Effector CD8-positive, alpha-beta T cell (primary cell): ENCODE data around the gene FKBP3.
"Not testable (repeated sequence)": the region's sequence is repeated elsewhere in the genome, so short reads cannot be mapped to it uniquely, and the experiment has no call there.

Experiments used
- DNase-seq: peaks from one replicate; lab custom pipeline; 2025; lab: John Stamatoyannopoulos, UW
- total RNA-seq, 4 experiments: gene quantifications; one replicate each; lab custom pipeline; 2026; lab: John Stamatoyannopoulos, UW

Gene FKBP3
- total RNA-seq, result 29.0 to 47.6 (median 38.8) reads per million in 4 experiments

DNA sequence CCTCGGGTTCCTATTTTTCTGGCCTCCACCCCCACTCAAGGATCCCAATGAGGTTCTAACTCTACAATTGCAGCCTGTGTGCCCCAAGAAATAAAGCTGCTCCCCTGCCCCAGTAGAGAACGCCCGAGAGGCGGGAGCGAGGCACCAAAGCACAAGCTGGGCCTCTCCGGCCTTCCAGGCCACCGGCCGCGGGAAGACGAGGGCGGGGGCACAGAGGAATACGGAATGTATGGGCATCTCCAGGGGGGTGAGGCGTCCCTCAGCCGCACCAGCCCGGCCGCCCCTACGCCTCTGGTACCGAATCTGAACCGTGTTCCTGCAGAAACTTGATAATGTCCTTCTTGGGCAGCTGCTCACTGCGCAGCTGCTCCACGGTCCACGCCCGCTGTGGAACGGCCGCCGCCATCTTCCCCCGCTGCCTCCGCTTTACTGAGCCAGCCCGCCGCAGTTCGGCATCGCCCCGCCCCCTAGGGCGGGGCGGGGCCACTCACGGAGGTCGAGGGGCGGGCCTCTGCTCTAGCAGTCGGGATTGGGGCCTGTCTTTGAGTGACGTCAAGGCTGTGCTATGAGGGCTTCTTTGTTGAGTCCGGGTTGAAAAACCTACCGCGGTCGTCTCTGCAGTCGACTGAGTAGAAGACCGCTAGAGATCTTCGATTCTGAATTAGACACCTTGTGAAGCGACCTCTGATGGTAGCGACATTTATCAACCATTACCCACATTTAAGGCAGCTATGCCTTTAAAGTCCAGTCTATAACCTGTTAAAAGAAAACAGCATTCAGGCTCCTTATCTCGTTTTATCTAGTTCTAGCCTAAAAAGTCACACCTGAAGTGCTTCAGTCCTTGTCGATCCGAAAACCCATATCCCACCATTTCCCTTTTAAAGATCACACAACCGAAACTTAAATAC is at the start of gene FKBP3:
FKBP3 (minus strand) TSS at position 431 of the 908 bp plus-strand sequence; CDS start at position 406, 25 bp downstream.
- peak; percentile 92 for DNase-seq

DNA sequence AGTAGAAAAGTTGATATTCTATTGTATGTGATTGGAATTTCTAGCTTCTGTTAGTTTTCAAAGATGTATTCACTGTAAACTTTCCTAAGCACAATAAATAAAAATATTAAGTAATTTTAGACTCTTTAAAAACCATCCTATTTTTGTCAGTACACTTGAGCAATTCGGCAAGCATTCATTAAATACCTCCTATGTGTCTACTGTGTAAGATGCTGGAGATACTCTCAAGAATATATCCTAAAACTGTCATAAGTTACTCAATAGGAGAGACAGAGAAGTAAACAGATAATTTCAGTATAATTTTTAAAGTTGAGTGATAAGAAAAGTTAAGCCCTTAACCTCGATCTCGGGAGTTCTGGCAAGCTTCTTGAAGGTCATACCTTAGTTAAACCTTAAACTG is 47.5 kb upstream of the FKBP3 start:
- no peak for DNase-seq

DNA sequence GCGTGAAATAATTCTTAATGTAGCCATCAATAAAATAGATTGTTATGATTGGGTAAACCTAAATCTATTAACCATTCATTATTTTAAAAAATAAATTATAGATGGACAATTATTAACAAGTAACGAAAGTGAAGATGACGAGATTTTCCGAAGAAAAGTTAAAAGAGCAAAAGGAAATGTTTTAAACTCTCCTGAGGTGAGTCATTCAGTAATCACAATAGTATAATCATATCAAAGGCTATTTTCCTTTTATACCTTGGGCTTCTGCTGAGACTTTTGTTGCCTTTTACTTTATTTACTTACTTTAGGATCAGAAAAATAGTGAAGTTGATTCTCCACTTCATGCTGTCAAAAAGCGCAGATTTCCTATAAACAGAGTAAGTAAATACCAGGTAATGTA is 47.0 kb upstream of the FKBP3 start:
- no peak for DNase-seq

DNA sequence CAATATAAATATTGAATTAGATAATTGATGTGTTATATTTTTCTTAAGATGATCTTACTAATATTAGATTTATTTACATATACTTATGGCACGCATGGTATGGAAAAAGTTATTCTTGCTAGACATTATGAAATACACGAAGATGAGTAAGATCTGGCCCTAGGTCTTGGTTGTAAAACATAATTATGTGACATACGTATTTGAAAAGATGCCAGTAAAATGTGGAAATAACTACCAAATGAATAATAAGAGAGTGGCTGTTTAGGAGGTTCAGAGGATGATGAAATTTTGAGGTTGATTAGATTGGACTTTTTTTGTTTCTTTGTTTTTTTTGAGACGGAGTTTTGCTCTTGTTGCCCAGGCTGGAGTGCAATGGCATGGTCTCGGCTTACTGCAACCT is 42.8 kb upstream of the FKBP3 start:
- no peak for DNase-seq

DNA sequence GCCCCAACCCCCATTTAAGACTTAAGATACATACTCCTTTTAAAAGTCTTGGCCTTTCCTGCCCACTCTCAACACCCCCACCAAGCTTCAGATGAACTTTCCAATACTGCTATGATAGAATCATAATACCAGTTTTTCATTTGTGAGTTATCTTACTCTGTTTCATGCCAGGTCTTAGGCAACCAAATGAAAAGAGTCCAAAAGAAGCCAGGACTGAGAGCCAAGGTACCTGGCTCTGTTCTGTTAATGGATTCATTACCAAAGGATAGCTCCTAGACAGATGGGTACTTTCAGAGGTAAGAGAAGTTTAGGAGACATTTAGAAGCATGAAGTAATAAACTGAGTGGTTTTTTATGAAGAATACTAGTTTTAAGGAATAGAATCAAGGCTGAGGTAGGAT is 35.6 kb upstream of the FKBP3 start:
- no peak for DNase-seq

DNA sequence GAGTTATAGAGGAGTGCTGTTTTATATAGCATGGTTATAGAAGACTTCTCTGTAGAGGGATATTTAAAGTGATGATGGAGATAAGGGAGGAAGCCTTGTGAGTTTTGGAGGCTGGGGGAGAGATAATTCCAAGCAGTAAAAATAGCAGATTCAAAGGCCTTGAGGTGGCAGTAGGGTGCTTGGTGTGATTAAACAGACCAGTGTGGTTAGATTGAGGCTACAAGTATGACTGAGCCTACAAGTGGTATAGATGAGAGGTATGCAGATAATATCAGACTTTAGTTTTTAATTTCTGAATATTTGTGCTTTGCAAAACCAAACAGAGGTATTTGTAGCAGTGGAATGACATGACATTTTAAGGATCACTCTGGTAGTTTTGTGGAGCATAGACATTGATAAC is 21.8 kb upstream of the FKBP3 start:
- DNase-seq, result no peak

DNA sequence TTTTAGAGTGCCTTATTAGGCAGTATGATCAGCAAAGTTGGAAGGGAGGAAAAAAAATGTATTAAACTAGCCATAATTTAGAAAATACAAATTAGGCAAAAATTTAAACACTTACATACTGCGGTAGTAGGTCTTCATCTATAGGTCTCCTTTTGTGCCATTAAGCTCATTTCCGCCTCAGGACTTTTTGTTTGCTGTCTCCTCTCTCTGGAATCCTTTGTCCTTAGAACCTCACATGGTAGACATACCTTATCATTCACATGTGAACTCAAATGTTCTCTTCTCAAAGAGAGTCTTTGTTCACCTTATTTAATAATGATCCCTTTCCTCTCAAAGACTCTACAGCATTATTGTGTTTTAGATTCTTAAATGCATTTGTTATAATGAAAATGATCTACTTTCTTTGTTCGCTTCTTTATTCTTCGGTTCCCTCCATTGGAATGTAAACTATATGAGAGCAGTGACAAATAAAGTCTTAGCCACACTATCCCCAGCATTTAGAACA is 16.2 kb upstream of the FKBP3 start:
- DNase-seq, result no peak

DNA sequence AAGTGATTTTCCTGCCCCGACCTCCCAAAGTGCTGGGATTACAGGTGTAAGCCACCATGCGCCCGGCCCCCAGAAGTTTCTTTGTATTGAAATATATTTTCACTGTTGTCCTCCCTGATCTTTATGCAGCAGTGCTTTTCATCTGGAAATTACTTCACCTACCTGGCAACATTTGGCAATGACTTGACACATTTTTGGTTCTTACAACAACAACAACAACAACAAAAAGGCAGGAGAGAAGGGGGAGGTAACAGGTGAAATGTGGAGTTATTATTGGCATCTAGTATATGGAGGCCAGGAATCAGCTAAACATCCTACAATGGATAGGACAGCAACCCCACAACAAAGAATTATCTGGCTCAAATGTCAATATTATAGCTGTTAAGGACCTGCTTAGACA is 15.3 kb upstream of the FKBP3 start:
- no peak for DNase-seq

DNA sequence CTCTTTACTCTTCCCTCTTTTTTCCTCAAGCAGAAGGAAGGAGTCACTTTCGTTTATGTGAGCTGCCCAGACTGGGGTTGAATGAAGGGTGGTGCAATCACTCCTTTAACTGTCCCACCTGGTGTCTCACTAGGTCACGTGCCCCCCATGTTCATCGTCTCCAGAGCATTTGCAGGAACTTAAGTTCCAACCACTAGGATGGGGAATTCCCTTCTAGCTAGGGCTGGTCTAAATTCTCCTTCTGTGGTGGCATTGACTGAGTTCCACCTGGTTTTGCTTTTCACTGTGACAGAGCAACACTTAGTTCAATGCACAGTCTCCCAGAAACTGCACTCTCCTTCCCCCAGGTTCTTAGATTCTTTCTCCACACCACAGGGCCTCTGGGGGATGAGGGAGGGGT is 10.9 kb upstream of the FKBP3 start:
- DNase-seq, result no peak

DNA sequence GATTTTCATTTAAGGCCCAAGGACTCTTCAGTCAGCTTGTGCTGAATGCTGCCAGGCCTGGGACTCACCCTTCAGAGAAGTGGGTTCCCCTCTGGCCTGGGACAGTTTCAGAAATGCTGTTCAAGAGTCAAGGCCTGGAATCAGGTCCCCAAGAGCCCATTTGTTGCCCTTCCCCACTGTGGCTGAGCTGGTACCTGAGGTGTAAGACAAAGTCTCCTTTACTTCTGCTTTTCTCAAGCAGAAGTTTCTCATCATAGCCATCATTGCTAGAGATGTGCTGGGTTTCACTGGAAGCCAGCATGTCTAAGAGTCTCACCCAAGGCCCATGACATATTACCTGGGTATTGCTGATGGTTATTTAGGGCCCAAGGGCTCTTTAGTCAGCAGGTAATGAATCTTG is 10.4 kb upstream of the FKBP3 start:
- no peak for DNase-seq

DNA sequence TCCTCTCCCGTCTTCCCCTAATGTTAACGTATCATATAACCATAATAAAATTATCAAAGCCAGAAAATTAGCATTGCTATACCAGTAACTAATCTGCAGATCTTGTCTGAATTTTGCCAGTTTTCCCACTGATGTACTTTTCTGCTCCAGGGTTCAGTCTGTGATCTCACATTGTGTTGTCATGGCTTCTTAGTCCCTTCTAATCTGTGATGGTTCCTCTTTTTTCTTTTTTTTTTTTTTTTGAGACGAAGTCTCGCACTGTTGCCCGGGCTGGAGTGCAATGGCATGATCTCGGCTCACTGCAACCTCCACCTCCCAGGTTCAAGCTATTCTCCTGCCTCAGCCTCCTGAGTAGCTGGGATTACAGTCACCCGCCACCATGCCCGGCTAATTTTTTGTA is 7.8 kb upstream of the FKBP3 start:
- DNase-seq, result not testable (repeated sequence)

DNA sequence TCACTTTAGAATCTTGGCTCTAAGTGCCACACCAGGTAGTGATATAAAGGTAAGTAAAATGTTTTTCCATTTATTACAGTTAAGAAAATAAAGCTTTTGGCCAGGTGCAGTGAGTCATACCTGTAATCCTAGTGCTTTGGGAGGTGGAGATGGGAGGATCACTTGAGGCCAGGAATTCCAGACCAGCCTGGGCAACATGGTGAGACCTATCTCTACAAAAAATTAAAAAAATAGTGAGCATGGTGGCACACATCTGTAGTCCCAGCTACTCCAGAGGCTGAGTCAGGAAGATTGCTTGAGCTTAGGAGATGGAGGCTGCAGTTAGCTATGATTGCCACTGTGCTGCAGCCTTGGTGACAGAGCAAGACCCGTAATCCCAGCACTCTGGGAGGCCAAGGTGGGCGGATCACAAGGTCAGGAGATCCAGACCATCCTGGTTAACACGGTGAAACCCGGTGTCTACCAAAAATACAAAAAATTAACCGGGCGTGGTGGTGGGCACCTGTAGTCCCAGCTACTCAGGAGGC is 6.4 kb upstream of the FKBP3 start:
- DNase-seq, result no peak

DNA sequence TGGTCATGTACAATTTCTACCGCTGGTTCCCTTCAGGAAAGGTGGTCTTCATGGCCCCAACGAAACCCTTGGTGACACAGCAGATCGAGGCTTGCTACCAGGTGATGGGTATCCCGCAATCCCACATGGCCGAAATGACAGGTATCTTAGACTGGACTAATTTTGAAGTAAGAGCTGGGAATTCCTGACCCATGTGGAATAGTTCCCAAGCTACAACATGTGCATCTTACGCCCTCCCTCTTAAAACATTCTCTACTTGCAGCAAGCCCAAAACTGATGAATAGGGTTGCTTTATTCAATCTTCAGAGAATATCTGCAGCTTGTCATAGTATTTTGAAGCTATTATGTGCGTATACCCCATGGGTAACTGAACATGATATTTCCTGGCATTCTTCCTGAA is 2.1 kb upstream of the FKBP3 start:
- no peak for DNase-seq

DNA sequence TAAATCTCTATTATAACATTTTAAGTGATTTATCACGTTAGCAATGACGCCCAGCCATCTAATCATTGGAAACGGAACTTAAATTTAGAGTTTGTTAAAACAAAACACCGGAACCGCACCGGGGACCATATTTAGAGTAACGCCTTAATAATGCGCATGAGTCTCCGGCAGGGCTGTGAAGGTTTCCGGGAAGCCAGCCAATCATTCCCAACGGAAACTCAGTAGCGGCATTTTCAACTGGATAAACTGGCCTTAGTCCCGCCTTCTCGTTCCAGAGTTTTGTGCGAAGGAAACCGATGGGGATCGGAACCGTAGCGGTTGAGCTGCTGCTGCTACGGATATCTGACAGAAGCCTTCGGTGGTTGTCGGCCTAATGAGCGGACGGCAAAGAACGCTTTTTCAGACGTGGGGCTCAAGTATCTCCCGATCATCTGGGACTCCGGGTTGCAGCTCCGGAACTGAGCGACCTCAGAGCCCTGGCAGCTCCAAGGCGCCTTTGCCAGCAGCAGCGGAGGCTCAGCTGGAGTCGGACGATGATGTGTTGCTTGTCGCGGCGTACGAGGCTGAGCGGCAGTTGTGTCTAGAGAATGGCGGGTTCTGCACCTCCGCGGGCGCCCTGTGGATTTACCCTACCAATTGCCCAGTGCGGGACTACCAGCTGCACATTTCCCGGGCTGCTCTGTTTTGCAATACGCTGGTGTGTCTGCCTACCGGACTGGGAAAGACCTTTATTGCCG is 1.5 kb upstream of the FKBP3 start, which contains the start of gene FANCM:
FANCM (plus strand) TSS at position 272 of the 737 bp plus-strand sequence; CDS start at position 374, 102 bp downstream.
- DNase-seq, result peak; percentile 78

DNA sequence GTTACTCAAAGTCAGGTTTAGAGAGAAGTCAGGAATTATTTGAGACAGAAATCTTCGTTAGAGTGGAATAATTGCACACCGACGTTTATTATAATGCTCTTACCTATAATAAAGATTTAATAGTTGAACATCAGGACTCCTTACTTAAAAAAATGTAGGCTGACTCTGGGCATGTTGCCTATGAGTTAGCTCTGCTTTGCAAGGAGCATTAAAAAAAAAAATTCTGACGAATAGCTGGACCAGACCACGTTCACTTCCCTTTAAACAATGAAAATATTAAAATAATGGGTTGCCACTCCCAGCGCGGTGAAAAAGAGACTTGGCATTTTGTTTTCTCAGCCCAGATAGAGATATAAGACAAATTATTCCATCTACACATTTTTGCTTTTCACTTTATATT is 875 bp upstream of the FKBP3 start:
- DNase-seq, result no peak

DNA sequence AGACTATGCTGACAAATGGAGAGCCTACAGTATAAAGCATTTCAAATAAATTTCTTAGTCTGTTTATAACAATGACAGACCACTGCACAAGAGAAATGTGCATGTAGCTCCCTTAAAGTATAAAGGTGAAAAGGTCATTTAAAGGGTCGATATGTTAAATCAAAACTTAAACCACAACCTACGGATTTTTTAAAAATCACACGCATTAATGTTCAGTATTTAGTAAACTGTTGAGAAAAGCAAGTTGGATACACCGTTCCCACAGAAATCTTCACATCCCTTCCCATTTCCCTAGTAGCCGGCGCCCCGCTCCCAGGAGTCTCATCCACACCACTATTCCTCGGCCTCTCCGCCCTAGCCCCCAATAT is 614 bp downstream of the FKBP3 start:
- no peak for DNase-seq

DNA sequence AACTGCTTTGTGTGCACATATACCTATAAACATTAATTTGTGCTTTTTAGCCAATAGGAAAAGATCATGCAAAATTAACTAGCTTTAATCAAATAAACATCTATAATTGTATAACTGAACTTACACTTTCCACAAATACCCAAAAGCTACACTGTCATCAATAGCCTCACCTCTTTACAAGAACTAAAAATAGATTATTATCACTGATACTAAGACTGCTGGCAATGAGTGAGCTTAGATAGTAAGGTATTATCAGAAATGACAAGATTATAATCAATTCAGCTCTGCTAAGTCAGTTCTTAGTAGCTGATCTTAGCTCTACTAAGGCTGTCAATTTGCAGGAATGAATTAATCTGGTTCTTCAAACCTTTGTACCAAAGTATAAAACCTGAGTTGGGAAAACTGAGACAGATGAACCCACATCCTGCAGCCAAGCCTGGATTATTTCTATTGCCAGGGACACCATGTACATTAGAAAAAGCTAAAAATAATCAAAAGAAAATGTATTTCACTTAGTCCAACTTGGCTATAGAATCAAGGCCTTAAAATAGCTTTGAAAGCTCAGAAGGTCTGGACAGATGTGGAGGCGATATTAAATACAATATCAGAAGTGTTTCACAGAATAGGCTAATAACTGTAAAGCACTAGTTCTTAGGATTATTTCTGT is 5.2 kb downstream of the FKBP3 start:
- DNase-seq, result no peak

DNA sequence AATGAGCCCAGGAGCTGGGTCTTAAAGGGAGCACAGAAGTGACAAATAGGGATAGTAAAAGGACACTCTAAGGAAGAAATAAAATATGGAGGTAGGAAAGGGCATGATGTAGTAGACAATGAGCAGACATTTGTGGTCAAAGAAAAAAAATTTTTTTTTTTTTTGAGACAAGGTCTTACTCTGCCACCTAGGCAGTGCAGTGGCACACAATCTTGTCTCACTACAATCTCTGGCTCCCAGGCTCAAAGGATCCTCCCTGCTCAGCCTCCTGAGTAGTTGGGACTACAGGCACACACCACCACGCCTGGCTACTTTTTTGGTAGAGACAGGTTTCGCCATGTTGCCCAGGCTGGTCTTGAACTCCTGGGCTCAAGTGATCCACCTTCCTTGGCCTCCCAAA is 8.5 kb downstream of the FKBP3 start:
- DNase-seq, result no peak

DNA sequence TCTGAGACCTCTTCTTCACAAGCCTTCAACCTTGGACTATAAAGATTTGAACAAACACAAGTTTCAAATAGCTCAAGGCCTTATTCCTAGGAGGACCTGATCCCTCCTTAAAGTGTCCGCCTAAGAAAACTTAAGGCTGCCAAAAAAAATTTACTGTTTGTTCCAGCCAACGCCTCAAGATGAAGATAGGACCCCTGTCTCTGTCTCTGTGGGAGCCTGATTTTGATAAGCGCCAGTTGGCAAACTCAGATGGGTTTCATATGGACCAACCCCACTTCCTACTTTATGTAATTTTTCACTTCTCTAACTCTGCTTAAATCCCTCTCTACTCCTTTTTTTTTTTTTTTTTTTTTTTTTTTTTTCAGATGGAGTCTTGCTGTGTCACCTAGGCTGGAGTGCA is 11.0 kb downstream of the FKBP3 start:
- DNase-seq, result no peak

DNA sequence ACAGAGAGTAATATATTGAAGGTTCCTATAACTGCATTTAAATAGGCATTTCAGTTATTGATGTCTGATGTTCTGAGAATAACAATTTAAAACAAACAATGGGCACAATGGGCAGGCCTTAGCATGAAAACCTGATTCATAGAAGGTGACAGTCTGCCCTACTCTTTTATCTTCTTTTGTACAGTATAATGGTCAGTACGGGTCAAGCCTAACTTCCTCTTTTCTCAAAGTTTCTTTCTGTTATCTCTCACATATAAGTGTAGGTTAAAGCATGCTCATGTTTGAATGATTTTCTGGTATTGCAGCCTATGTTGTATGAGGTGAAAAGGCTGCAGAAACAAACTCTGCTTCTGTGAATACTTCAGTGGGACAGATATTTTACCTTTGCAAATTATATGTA is 14.2 kb downstream of the FKBP3 start:
- DNase-seq, result no peak

DNA sequence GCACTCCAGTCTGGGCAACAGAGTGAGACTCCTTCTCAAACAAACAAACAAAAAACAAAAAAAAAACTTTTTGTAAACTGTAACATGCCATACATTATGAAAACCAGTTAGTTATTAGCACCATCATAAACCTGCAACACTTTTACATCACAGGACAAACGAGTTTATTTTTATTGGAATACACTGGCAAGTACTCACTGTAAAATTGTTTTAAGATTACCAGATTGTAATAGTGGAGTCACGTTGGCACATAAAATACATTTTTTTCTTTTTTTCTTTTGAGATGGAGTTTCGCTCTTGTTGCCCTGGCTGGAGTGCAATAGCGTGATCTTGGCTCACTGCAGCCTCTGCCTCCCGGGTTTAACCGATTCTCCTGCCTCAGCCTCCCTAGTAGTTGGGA is 15.7 kb downstream of the FKBP3 start:
- no peak for DNase-seq

DNA sequence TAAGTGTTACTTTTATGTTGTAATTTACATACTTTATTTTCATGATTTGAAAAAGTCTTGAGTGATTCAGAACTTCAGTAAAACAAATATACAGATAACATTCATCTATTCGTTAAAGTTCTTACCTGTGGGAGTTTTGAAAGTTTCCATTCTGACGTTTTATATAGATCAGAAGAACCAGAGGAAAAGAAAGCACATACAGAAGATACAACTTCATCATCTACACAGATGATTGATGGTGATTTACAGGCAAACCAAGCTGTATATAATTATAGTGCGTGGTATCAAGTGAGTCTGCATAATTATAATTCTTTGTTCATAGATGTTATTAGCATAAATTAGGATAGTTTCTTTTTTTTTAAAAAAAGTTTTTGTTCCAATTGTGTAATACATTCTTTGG is 20.0 kb downstream of the FKBP3 start:
- no peak for DNase-seq
